HG03103 (cell line): ENCODE results near the gene OXT.
"Not testable (repeated sequence)": the region's sequence is repeated elsewhere in the genome, so short reads cannot be mapped to it uniquely, and the experiment has no call there.

ENCODE experiments used
- ATAC-seq: cut with Tn5 transposase; IDR thresholded peaks from one replicate; pipeline ENCODE4 v1.9.1; 2021; ENCODE audit warnings: low read depth; ENCODE audit not compliant: unreplicated experiment

The OXT gene

DNA sequence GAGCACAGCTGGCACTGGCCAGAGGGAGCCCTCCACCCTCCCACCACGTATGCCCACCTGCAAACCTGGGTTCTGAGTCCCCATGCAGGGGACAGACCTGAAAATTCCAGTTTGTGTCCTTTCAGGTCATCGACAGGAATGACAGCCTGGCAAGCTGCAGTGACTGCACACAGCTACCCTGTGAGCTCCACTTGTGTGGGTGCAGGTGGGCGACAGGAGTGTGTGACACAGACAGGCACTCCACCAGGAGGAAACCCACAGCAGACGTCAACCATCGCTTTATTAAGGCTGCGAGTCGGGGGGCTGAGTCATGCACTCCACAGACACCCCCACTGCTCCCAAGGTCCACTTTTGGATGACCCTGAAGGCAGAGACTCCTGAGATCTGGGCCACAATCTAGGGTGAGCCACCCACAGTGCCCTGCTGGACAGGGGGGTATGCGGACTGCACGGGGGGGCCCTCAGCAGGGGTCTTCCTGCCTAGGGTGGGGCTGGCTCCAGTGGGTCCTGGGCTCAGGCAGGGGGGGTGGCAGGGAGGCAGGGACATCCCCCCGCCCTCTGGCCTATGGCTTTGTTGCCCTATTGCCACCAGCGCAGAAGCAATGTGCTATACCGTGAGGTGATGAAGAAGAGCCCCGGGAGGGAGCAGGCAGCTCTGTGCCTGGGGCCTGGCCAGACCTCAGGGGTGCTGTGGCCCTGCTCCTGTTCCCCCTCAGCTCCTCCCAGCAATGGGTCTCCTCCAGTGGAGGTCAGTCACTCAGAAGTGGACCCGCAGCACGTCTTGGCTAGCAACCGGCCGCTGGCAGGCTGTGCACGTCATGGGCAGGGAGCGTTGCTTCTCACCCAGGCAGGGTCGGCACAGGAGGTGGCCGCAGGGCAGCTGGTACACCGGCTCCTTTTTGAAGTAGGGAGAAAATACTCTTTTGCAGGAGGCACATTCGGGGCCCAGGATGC is 38.2 kb downstream of the OXT start:
- ATAC-seq, result no peak

DNA sequence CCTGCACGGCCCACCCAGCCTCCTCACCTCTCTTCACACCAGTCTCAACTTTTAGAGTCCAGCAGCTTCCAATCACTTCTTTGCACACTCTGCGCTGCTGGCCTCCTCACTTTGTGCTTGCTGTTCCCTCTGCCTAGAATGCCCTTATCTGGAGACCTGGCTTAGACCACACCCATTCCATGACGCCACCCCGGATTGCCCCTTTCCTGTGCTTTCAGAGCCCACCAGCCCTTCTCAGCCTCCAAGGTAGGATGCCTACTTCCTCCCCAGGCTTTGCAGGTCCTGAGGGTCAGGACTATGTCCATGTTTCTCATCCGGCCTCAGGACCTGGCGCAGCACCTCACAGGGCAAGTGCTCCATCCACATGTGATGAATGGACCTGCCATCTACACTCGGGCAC is 40.1 kb downstream of the OXT start:
- no peak for ATAC-seq

- ATAC-seq, result no peak
These were observed 40.6 kb downstream of the OXT start for GRCh38 chr20:3111995-3112394.

DNA sequence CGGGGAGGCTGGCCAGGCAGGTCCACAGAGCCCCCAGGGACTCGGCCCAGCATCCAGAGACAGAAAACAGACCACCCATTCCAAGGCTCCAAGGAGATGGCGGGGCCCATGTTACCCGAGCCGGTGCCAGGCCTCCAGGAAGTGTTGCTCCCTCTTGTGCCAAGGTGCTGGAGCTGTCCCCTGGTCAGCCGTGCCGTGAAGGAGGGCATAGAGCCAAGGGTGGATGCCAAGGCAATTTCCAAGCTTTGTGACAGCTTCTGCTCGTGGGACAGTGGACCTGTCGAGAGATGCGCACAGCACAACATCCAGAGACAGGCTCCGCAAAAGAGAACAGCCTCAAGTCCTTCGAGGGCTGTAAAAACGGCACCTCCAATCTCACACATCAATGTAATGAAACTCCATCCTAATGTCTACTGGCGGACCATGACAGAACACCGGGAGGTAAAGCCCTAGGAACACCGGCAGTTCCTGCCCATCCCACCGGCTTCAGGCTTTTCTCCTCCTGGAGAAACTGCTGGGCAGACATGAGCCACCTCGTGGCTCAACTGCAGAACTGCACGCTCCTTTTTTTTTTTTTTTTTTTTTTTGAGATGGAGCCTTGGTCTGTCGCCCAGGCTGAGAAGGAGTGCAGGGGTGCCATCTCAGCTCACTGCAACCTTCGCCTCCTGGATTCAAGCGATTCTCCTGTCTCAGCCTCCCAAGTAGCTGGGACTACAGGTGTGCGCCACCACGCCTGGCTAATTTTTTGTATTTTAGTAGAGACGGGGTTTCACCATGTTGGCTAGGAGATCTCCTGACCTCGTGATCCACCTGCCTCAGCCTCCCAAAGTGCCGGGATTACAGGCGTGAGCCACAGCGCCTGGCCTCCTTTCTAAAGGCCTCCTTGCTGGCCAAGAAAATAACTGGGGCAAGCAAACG is 44.0 kb downstream of the OXT start:
- ATAC-seq, result no peak

- ATAC-seq, result no peak
These were observed 44.9 kb downstream of the OXT start for GRCh38 chr20:3116341-3116740.

GRCh38 chr20:3117839-3118379 is 46.5 kb downstream of the OXT start:
- not testable (repeated sequence) for ATAC-seq

DNA sequence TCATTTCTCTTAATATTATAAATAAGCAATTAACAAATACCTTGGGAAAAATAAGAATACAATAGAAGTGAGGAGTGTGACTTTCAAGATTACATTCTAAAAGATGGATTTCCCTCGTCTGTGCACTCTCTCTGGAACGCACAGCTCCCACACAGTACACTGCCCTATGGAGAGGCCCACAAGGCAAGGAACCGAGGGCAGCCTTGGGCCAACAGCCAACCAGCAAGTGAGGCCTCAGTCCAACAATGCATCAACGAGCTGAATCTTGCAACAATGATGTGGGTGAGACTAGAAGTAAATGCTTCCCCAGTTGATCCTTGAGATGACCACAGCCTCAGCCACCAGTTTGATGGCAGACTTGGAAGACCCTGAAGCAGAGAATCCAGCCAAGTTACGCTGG is 47.6 kb downstream of the OXT start:
- ATAC-seq, result no peak

DNA sequence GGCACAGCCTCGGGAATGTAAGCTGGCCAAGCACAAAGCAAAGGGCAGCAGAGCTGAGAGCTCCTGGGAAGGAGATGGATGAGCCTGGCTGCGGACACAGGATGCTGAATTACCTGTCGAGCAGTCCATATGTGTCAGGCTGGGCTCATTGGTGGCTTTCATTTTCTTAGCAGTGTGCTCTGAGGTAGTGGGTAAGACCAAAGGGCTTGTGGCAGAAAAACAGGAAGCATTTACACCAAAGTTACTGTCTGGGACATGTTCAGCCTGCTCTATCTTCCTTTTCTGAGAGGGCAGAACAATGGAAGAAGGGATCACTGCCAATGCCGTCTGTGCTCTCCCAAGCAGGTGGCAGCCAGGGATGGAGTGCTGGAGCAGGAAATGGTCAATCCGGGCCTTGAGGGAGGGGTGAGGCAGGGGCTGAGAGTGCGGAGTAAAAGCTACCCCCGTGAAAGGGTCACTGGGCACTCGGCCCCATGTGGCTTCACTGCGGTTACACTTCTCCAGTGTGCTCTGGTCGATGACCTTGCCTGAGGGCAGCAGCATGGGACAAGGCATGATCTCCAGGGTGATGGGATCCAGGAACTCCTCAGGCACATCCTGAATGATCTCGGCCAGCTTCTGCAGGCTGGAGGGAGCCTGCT is 50.0 kb downstream of the OXT start:
- ATAC-seq, result no peak
